T1000 (cell line): ENCODE data around the gene ANKRD60.
A peak's percentile ranks its signal among the peaks of the same experiment; 100 is the strongest.

Experiments used
- DNase-seq: peaks from one replicate; lab custom pipeline; 2025; ENCODE audit warnings: mixed read lengths; lab: John Stamatoyannopoulos, UW

The ANKRD60 gene

DNA sequence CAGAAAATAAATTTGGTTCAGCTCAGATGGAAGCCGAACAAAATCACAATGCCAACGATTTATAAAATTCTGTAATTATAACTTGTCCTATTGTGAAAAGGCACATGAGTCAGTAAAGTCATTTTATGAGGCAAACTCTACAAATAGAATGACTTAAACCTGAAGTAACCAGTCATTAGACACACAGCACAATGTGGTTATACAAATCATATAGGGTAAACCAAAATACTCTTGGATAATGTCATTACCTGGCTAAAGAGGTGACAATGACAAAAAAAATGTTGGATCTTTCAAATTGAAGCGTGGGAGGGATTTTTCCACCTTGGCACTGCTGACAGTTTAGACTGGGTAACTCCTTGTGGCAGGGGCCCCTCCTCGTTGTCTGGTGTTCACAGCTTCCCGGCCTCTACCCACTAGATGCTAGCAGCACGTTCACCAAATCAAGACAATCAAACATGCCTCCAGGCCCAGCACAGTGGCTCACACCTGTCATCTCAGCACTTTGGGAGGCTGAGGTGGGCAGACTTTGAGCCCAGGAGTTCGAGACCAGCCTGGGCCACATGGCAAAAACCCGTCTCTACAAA, 5.0 kb downstream of the ANKRD60 start:
- no peak for DNase-seq

- DNase-seq: no peak
Observed at GRCh38 chr20:58222446-58222845, 6.0 kb downstream of the ANKRD60 start.

DNA sequence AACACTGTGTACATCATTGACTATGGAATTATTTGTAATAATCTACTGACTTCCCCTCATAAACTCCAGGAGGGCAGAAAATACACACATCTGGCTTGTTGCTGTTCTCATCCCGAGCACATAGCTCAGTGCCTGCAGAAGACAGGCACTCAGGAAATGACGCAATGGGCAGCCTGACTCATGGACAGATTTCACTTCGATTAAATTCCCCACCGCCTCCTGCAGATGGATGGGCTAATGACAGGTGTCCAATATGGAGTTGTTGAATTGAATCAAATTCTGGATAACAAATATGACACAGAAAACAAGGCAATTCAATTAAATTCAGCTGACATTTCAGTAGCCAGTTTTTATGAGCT, 9.1 kb downstream of the ANKRD60 start:
- peak; percentile 21 for DNase-seq

DNA sequence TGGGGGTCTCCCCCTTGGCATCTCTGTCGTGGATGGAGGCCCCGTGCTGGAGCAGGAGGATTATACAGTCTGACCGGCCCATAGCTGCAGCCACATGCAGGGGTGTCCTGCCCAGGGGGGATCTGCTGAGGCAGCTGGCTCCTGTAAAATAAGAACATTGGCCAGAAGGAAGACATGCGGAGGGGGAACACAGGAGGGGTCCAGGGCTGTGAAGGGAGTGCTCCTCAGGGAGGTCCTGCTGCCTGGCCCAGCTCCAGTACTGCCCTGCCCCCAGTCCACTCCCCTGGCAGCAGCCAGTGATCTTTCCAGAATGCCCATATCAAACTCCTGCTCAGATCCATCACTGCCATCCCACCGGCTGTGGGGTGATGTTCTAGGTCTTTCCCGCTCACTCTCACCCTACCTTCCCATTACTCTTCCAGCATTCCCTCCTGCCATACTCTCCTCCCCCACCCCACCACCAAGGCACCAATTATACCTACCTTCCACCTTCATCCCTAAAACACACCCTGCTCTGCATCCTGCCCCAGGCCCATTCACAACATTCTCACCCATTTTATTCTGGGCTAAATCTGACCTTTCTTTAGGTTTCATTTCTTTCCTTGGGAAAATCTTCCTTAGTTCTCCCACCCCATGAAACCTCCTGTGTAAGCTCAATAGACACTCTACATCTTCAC, 9.7 kb downstream of the ANKRD60 start:
- DNase-seq: no peak

- DNase-seq: no peak
Observed at GRCh38 chr20:58216334-58216733, 12.1 kb downstream of the ANKRD60 start.

DNA sequence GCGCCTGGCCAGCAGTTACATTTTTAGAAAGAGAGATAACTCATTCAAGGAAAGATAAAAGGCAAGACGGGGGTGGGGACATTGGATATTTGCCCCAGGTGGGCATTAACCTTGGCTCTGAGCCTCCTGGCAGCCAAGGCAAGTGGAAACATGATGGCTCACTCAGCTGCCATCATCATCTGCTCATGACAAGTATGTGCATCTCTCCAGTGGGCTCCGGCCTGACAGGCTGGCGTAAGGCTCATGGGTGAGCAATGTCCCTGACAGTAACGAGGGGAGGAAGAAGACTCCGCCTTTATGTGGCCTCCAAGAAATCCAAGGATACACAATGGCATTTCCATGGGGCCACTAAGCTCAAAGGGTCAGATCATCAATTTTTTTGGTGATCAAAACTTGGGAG, 13.3 kb downstream of the ANKRD60 start:
- DNase-seq: no peak

DNA sequence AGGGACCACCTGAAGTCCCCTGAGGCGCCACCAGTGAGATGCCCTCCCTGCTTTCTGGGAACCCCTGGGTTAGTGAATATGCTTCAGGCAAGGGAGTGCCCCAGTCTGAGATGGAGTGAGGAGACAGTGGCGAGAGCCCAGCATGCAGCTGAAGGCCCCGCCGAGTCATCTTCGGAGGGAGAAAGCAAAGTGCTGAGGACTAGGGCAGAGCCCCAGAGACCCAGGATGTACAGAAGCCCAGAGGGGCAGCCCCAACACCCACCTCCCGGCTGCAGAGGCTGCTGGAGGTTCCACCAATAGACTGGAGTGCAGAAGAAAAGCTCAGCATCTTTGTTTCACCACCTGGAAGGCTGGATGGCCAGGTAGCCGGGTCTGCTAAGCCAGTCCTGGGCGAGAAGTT, 14.1 kb downstream of the ANKRD60 start:
- DNase-seq: no peak

- DNase-seq: no peak
Observed at GRCh38 chr20:58213716-58214115, 14.7 kb downstream of the ANKRD60 start.

DNA sequence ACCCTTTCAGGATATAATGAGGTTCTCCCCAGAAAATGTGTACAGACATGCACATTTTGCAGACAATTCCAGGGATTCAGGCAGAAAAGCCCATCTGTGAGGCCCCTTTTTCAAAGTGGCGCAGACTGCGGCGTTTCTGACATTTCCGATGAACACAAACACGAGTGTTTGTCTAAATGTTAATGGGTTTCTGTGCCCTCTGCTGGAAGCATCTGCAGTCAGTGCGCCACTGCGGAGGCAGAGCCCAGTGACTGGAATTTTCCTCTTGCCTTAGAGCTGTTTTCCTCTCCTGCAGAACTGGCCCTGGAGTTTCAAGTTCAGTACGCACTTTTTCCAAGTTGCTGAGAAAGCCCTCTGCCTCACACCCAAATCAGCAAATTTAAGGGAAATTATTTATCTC, 15.3 kb downstream of the ANKRD60 start:
- no peak for DNase-seq

GRCh38 chr20:58212636-58213035, 15.8 kb downstream of the ANKRD60 start:
- DNase-seq: no peak

- no peak for DNase-seq
Observed at GRCh38 chr20:58210398-58210747, 18.1 kb downstream of the ANKRD60 start.

DNA sequence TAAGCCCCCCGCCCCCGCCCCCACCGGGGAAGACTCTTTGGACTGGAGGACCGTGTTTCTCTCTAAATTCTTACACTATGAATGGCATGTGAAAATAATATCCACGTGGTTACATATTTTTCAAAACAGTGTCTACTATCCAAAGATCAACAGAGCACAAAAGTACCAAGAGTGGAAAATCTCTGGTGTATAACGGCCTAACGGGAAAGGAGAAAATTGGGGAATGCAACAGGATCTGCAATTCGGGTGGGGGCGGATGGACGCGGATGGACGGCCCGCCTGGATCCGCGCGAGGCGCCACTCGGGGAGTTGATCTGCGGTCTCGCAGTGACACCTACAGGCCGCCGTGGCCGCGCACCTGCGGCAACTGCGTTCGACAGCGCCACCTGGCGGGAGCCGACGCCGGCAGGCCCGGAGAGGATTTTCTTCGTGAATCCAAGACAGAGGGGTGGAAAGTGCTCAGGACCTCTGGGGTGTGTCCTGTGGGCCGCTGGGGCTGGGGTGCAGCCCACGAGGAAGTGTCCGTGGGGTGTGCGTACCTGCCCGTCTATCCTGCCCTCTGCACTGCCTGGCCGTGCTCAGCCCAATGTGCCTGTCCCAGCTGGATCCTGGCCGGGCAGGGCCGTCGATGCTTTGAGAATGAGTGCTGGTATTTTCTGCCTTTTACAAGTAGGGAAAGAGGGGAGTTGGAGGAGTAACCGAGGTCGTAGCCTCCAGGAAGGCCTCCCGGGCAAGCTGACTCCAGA, 18.6 kb downstream of the ANKRD60 start:
- peak; percentile 87 for DNase-seq

DNA sequence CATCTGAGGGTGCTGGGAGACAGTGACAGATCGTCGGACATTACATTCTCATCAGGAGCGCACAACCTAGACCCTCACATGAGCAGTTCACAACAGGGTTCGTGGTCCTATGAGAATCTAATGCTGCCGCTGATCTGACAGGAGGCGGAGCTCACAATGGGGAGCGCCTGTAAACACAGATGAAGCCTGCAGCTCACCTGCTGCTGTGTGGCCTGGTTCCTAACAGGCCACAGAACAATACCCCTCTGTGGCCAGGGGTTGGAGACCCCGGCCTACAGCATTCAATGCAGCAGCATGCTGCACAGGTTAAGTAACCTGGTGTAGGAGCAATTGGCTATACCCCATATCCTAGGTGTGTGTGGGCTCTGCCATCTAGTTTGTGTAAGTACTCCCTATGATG, 19.5 kb downstream of the ANKRD60 start:
- DNase-seq: no peak

DNA sequence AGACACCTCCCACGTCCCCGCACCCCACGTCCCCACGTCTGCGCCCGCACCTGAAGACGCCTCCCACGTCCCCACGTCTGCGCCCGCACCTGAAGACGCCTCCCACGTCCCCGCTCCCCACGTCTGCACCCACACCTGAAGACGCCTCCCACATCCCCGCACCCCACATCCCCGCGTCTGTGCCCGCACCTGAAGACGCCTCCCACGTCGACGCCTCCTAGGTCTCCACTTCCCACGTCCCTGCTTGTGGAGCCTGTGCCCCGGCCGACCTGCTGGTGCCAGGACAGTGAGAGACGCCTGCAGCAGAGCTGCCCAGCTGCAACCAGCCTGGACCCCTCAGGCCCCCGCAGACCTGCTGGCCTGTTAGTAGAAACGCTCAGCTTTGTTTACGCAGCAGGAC, 22.6 kb downstream of the ANKRD60 start:
- DNase-seq: no peak

- DNase-seq: no peak
Observed at GRCh38 chr20:58202044-58202443, 26.4 kb downstream of the ANKRD60 start.

- DNase-seq: no peak
Observed at GRCh38 chr20:58201616-58202015, 26.8 kb downstream of the ANKRD60 start.

DNA sequence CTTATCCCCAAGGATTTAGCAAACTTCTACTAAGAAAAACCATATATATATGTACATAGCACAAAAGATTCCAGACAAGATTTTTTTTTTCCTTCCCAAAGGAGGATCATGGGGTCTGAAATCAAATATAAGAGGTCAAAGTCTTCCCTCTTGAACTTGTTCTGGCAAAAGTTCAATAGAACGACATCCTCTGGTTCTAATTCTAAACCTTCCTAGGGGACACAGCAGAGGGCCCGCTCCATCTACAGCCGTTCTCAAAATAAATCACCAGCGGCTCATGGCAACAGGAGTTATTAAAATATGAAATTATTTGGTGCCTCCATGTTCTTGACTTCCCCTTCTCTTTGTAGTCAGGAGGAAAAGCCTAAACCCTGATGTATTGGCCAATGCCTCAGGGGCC, 29.0 kb downstream of the ANKRD60 start:
- no peak for DNase-seq

DNA sequence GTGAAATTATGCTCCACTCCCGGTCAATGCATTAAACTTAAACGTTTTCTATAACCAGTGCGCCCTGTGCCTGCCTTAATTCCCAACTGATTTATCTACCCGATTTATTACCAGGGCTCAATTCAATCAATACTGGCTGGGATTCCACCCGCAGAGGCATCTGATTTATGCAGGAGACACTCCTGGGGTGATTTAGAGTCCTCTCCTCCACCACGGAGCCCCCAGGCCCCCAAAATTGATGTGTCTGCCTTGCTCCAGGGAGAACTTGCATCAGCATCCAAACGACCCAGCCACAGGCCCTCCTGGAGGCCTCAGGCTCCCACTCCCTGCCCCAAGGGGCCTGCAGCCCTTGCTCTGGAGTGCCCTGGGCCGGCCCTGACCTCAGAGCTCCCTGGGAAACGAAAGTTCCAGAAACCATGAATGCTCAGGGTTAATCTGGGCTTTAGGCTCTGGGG, 29.5 kb downstream of the ANKRD60 start:
- no peak for DNase-seq

GRCh38 chr20:58198384-58198783, 30.1 kb downstream of the ANKRD60 start:
- DNase-seq: no peak

DNA sequence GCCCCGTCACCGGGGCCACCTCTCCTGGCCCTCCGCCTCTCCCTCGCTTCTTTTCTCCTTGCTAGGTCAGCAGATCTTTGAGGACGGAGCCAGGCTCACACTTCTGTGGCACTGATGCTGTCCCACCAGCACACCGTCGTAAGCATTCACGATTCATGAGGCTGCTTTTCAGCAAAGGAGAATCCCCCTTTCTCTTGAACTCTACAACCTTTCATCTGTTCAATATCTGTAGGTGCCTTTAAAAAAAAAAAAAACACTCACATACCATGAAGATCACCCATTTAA, 31.3 kb downstream of the ANKRD60 start:
- no peak for DNase-seq

GRCh38 chr20:58196402-58197184, 31.9 kb downstream of the ANKRD60 start:
- DNase-seq: peak; percentile 28

DNA sequence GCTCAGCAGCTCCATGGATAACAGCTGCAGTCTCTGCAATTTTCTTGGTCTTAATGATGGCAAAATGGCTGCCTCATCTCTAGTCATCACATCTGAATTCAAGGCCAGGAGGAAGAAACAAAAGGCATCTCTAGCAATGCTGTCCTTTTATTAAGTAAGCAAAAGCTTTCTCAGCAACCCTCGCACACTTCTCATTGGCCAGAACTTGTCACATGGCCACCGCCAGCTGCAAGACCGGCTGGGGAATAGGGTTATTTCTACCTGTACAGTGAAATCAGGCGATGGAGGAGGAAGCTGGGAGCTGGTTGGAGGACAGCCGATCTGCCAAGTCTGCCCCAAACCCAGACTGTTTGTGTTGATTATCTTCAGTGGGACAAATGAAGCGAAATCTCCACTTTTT, 33.4 kb downstream of the ANKRD60 start:
- no peak for DNase-seq
